ENCODE measurements around the gene CEP104.

The CEP104 gene

GRCh38 chr1:3856923-3857790 lies at the start of gene CEP104, which contains the start of gene DFFB:
TSS of gene CEP104 (minus strand) at chr1:3857211. CDS start at chr1:3852407, 4,804 bp downstream.
TSS of gene DFFB (plus strand) at chr1:3857476. CDS start at chr1:3857604, 128 bp downstream.
- DNase-seq (peak; percentile 96 to 98), ATAC-seq (peak; percentile 98)
- H3K27ac Mint-ChIP-seq: peak within 1 kb of the TSS; percentile 94 to 98
- peaks cover 30% of the 10 kb centered on the region for H3K4me1 Mint-ChIP-seq
- no peaks in the 10 kb centered on the region for H3K9me3 Mint-ChIP-seq
- peak within 1 kb of the TSS; percentile 98 to 100 for H3K4me3 Mint-ChIP-seq
- H3K27me3 Mint-ChIP-seq: no peaks in the 10 kb centered on the region

- Mint-ChIP-seq H3K4me1 (peaks cover 40% of the 10 kb centered on the region), H3K4me3 (no peak overlapping the region), H3K27me3 (peaks cover 26% of the 10 kb centered on the region), H3K27ac (no peak overlapping the region), H3K9me3 (no peaks in the 10 kb centered on the region)
- no peak for ATAC-seq
- no peak for DNase-seq
Observed at GRCh38 chr1:3906672-3907020, 49.6 kb upstream of the CEP104 start.

GRCh38 chr1:3905953-3906671 lies 49.1 kb upstream of the CEP104 start:
- H3K4me3 Mint-ChIP-seq: no peak overlapping the region
- no peak overlapping the region for H3K27ac Mint-ChIP-seq
- no peak for ATAC-seq
- DNase-seq: no peak
- H3K27me3 Mint-ChIP-seq: peaks cover 20% of the 10 kb centered on the region
- H3K4me1 Mint-ChIP-seq: peaks cover 43% of the 10 kb centered on the region
- H3K9me3 Mint-ChIP-seq: no peaks in the 10 kb centered on the region

- peaks cover 13% of the 10 kb centered on the region for H3K27me3 Mint-ChIP-seq
- H3K27ac Mint-ChIP-seq: no peak overlapping the region
- no peak for ATAC-seq
- no peaks in the 10 kb centered on the region for H3K9me3 Mint-ChIP-seq
- H3K4me1 Mint-ChIP-seq: peaks cover 37% of the 10 kb centered on the region
- no peak overlapping the region for H3K4me3 Mint-ChIP-seq
- no peak for DNase-seq
Observed at GRCh38 chr1:3905266-3905952, 48.4 kb upstream of the CEP104 start.

- Mint-ChIP-seq H3K27me3 (peaks cover 8% of the 10 kb centered on the region), H3K4me3 (no peak overlapping the region), H3K4me1 (peaks cover 37% of the 10 kb centered on the region), H3K9me3 (no peaks in the 10 kb centered on the region), H3K27ac (no peak overlapping the region)
- DNase-seq (no peak), ATAC-seq (no peak)
Observed at GRCh38 chr1:3904843-3905185, 47.8 kb upstream of the CEP104 start.

GRCh38 chr1:3904006-3904842 lies 47.2 kb upstream of the CEP104 start:
- H3K9me3 Mint-ChIP-seq: no peaks in the 10 kb centered on the region
- peaks cover 8% of the 10 kb centered on the region for H3K27me3 Mint-ChIP-seq
- DNase-seq: no peak
- ATAC-seq: no peak
- no peak overlapping the region for H3K4me3 Mint-ChIP-seq
- peak overlapping the region; percentile 0 to 23 for H3K27ac Mint-ChIP-seq
- H3K4me1 Mint-ChIP-seq: peaks cover 41% of the 10 kb centered on the region

GRCh38 chr1:3903141-3904005 lies 46.4 kb upstream of the CEP104 start:
- DNase-seq (no peak), ATAC-seq (no peak)
- peak overlapping the region; percentile 0 to 23 for H3K27ac Mint-ChIP-seq
- H3K4me1 Mint-ChIP-seq: peaks cover 49% of the 10 kb centered on the region
- no peaks in the 10 kb centered on the region for H3K9me3 Mint-ChIP-seq
- peak overlapping the region; percentile 23 to 91 for H3K4me3 Mint-ChIP-seq
- peaks cover 4% of the 10 kb centered on the region for H3K27me3 Mint-ChIP-seq

- Mint-ChIP-seq H3K27ac (peak overlapping the region in 1 of 2 donors; percentile 54), H3K27me3 (no peaks in the 10 kb centered on the region), H3K4me3 (peak overlapping the region; percentile 91 to 98), H3K9me3 (peaks cover 0 to 6% of the 10 kb centered on the region in 2 donors), H3K4me1 (peaks cover 57% of the 10 kb centered on the region)
- DNase-seq: no peak
- no peak for ATAC-seq
Observed at GRCh38 chr1:3902571-3903091, 45.6 kb upstream of the CEP104 start.

- Mint-ChIP-seq H3K27ac (peak overlapping the region; percentile 59 to 85), H3K27me3 (no peaks in the 10 kb centered on the region), H3K9me3 (peaks cover 4 to 11% of the 10 kb centered on the region in 2 donors), H3K4me3 (peak overlapping the region; percentile 91 to 98), H3K4me1 (peaks cover 58% of the 10 kb centered on the region)
- DNase-seq (no peak), ATAC-seq (no peak)
Observed at GRCh38 chr1:3902111-3902511, 45.1 kb upstream of the CEP104 start.

GRCh38 chr1:3900969-3901529 lies 44.0 kb upstream of the CEP104 start:
- peaks cover 66% of the 10 kb centered on the region for H3K4me1 Mint-ChIP-seq
- H3K27ac Mint-ChIP-seq: peak overlapping the region; percentile 98 to 99
- ATAC-seq (peak; percentile 65), DNase-seq (peak; percentile 90 to 95)
- H3K27me3 Mint-ChIP-seq: no peaks in the 10 kb centered on the region
- H3K4me3 Mint-ChIP-seq: peak overlapping the region; percentile 91 to 98
- H3K9me3 Mint-ChIP-seq: peaks cover 5 to 13% of the 10 kb centered on the region in 2 donors

GRCh38 chr1:3900150-3900968 lies 43.3 kb upstream of the CEP104 start, which contains the start of gene C1orf174:
TSS of gene C1orf174 (minus strand) at chr1:3900272. CDS start at chr1:3900186, 86 bp downstream.
- H3K9me3 Mint-ChIP-seq: peaks cover 5 to 13% of the 10 kb centered on the region in 2 donors
- ATAC-seq (peak; percentile 86), DNase-seq (peak; percentile 93 to 96)
- H3K27ac Mint-ChIP-seq: peak within 1 kb of the TSS; percentile 98 to 99
- peaks cover 69% of the 10 kb centered on the region for H3K4me1 Mint-ChIP-seq
- H3K4me3 Mint-ChIP-seq: peak within 1 kb of the TSS; percentile 91 to 98
- no peaks in the 10 kb centered on the region for H3K27me3 Mint-ChIP-seq

GRCh38 chr1:3899754-3900149 lies 42.7 kb upstream of the CEP104 start:
- ATAC-seq (no peak), DNase-seq (peak in 1 of 2 donors; percentile 54)
- Mint-ChIP-seq H3K4me1 (peaks cover 69% of the 10 kb centered on the region), H3K4me3 (peak overlapping the region; percentile 91 to 98), H3K27ac (peak overlapping the region; percentile 98 to 99), H3K27me3 (no peaks in the 10 kb centered on the region), H3K9me3 (peaks cover 5 to 13% of the 10 kb centered on the region in 2 donors)
